GM18508 (cell line): ENCODE data around the gene JAML.
"Not testable (repeated sequence)": the region's sequence is repeated elsewhere in the genome, so short reads cannot be mapped to it uniquely, and the experiment has no call there.

Experiments
- ATAC-seq: cut with Tn5 transposase; IDR thresholded peaks from one replicate; pipeline ENCODE4 v1.9.1; 2021; ENCODE audit warnings: moderate number of reproducible peaks; ENCODE audit not compliant: insufficient read depth, unreplicated experiment

The JAML gene

GRCh38 chr11:118200497-118200896 lies 24.3 kb downstream of the JAML start:
- ATAC-seq = no peak

- no peak for ATAC-seq
These were observed 25.7 kb downstream of the JAML start for GRCh38 chr11:118199135-118199534.

GRCh38 chr11:118198370-118198769 lies 26.4 kb downstream of the JAML start:
- ATAC-seq = no peak

GRCh38 chr11:118194835-118195627 lies 29.8 kb downstream of the JAML start:
- ATAC-seq = no peak

- ATAC-seq = no peak
These were observed 30.8 kb downstream of the JAML start for GRCh38 chr11:118193910-118194566.

GRCh38 chr11:118192817-118193216 lies 32.0 kb downstream of the JAML start:
- ATAC-seq = not testable (repeated sequence)

- not testable (repeated sequence) for ATAC-seq
These were observed 33.8 kb downstream of the JAML start for GRCh38 chr11:118190942-118191506.

GRCh38 chr11:118186346-118187107 lies 38.3 kb downstream of the JAML start:
- no peak for ATAC-seq

- ATAC-seq = no peak
These were observed 39.8 kb downstream of the JAML start for GRCh38 chr11:118184784-118185579.

GRCh38 chr11:118183691-118184090 lies 41.1 kb downstream of the JAML start:
- not testable (repeated sequence) for ATAC-seq

GRCh38 chr11:118180300-118180703 lies 44.5 kb downstream of the JAML start:
- no peak for ATAC-seq

GRCh38 chr11:118176778-118177134 lies 48.1 kb downstream of the JAML start:
- ATAC-seq = no peak

GRCh38 chr11:118175993-118176777 lies 48.6 kb downstream of the JAML start, which contains the start of gene SCN2B:
SCN2B (minus strand) TSS chr11:118176639; CDS start chr11:118176431, 208 bp downstream.
- no peak for ATAC-seq

- no peak for ATAC-seq
These were observed 49.5 kb downstream of the JAML start for GRCh38 chr11:118175031-118175992.

GRCh38 chr11:118174006-118174567 lies 50.7 kb downstream of the JAML start:
- no peak for ATAC-seq

- ATAC-seq = no peak
These were observed 52.5 kb downstream of the JAML start for GRCh38 chr11:118172356-118172755.

GRCh38 chr11:118171269-118172062 lies 53.3 kb downstream of the JAML start:
- no peak for ATAC-seq
